Liver (tissue), 9 donors: ENCODE measurements around the gene ASPSCR1. TPM values are rescaled to one million over a fixed set of nuclear protein-coding genes. Genes with fewer than 3 reads are reported as not detected.

Source experiments
- DNase-seq: peaks from one replicate; pipeline ENCODE4 v3.0.0-alpha.2; 2017; ENCODE audit warnings: low spot score
- H3K27ac ChIP-seq, 2 donors: one replicate each; pipeline ENCODE4 v1.7.0; 2013; ENCODE audit warnings: inconsistent platforms in 2 of 2, low read length in 2 of 2, control low read depth in 1 of 2, low read depth in 1 of 2, mild to moderate bottlenecking in 1 of 2
- H3K27me3 ChIP-seq, 4 donors: one replicate each; pipeline versions ENCODE4 v1.6.1 to v1.7.0; 2013; ENCODE audit warnings: low read length in 3 of 4, inconsistent platforms in 1 of 4, mild to moderate bottlenecking in 1 of 4, moderate library complexity in 1 of 4; ENCODE audit not compliant: control insufficient read depth in 4 of 4, insufficient read depth in 4 of 4
- H3K36me3 ChIP-seq, 4 donors: one replicate each; pipeline versions ENCODE4 v1.6.1 to v1.7.0; 2013; ENCODE audit warnings: low read length in 3 of 4, mild to moderate bottlenecking in 3 of 4, low read depth in 1 of 4, moderate library complexity in 1 of 4; ENCODE audit not compliant: control insufficient read depth in 4 of 4, insufficient read depth in 3 of 4
- H3K4me1 ChIP-seq, 4 donors: one replicate each; pipeline versions ENCODE4 v1.6.1 to v1.7.0; 2013; ENCODE audit warnings: low read length in 3 of 4, mild to moderate bottlenecking in 3 of 4, moderate library complexity in 1 of 4; ENCODE audit not compliant: control insufficient read depth in 4 of 4, insufficient read depth in 4 of 4
- H3K4me3 ChIP-seq, 3 donors: one replicate each; pipeline versions ENCODE4 v1.6.1 to v1.7.0; 2013; ENCODE audit warnings: low read length in 3 of 3, control low read depth in 1 of 3, low read depth in 1 of 3, mild to moderate bottlenecking in 1 of 3
- H3K9ac ChIP-seq, 2 donors: one replicate each; pipeline ENCODE4 v1.7.0; 2013; ENCODE audit warnings: low read length in 2 of 2, mild to moderate bottlenecking in 2 of 2, moderate library complexity in 2 of 2, control low read depth in 1 of 2, low read depth in 1 of 2
- H3K9me3 ChIP-seq, 4 donors: one replicate each; pipeline versions ENCODE4 v1.6.1 to v1.7.0; 2013; ENCODE audit warnings: low read length in 3 of 4; ENCODE audit not compliant: control insufficient read depth in 4 of 4
- CTCF ChIP-seq: fragments of 150-350 bp; IDR thresholded peaks from 2 replicates; pipeline ENCODE4 v1.5.1; 2017; ENCODE audit warnings: improper control_type of control experiment, low read depth, low read length; ENCODE audit not compliant: missing input control
- HNF4A ChIP-seq, 2 donors: conservative IDR thresholded peaks; 2 replicates each; pipeline ENCODE4 v1.6.1; 2016; ENCODE audit warnings: antibody characterized with exemption in 2 of 2, mild to moderate bottlenecking in 2 of 2
- HNF4G ChIP-seq: IDR thresholded peaks from 2 replicates; pipeline ENCODE4 v1.6.1; 2016; ENCODE audit warnings: antibody characterized with exemption
- RAD21 ChIP-seq, 2 donors: IDR thresholded peaks; 2 replicates each; pipeline ENCODE4 v1.6.1; 2016; ENCODE audit warnings: antibody characterized with exemption in 2 of 2, mild to moderate bottlenecking in 2 of 2
- RXRA ChIP-seq, 2 donors: IDR thresholded peaks; 2 replicates each; pipeline ENCODE4 v1.6.1; 2017 to 2018; ENCODE audit warnings: antibody characterized with exemption in 2 of 2, mild to moderate bottlenecking in 1 of 2
- SP1 ChIP-seq: IDR thresholded peaks from 2 replicates; pipeline ENCODE4 v1.6.1; 2018; ENCODE audit warnings: antibody characterized with exemption, mild to moderate bottlenecking
- YY1 ChIP-seq: IDR thresholded peaks from 2 replicates; pipeline ENCODE4 v1.6.1; 2016; ENCODE audit warnings: antibody characterized with exemption, mild to moderate bottlenecking
- WGBS: extraction: QIAGEN DNeasy Blood & Tissue Kit; methylation state at CpG from one replicate; pipeline ENCODE4 v1.1.7; 2013; 5-methylcytosine and 5-hydroxymethylcytosine counted together
- polyA plus RNA-seq, 2 donors: library from polyadenylated mRNA; stranded (reverse) in 1 of 2; unstranded in 1 of 2; fragments of 200-250 nt in 1 of 2; fragments of >200 nt in 1 of 2; fragmentation: Nextera tagmentation in 1 of 2; extraction: Ambion mirVana in 1 of 2; gene quantifications; one replicate each; pipeline versions ENCODE4 v1.2.1 to v1.2.3, GENCODE V29; 2013 to 2015
- total RNA-seq, 2 donors: library from RNA; depleted of rRNA; stranded (reverse); fragments of >200 nt; gene quantifications; one replicate each; pipeline ENCODE4 v1.2.3, GENCODE V29; 2014
- donor health status: healthy.
- donor health status: healthy.
- donor health status: healthy.
- donor health status: healthy.
- donor health status: healthy.

The ASPSCR1 gene
- total and polyA plus RNA-seq, 4 donors = 17.8 to 26.2 (median 20.4) TPM

- DNase-seq = no peak
- no peak overlapping the region for H3K9ac ChIP-seq
- peak; percentile 35 to 73 for TF ChIP-seq RXRA (IDR thresholded peaks at IDR 0.05)
- no peak for TF ChIP-seq YY1
- no peaks in the 10 kb centered on the region for H3K9me3 ChIP-seq
- no peaks in the 10 kb centered on the region for H3K36me3 ChIP-seq
- H3K27me3 ChIP-seq = no peaks in the 10 kb centered on the region
- 51% methylated on average over 15 of the region's 15 CpGs for WGBS
- H3K4me1 ChIP-seq = peaks cover 4 to 20% (median 14%) of the 10 kb centered on the region in 4 donors
- peak overlapping the region in 1 of 3 donors; percentile 64 for H3K4me3 ChIP-seq
- H3K27ac ChIP-seq = no peak overlapping the region
These were observed 18.6 kb upstream of the ASPSCR1 start for GRCh38 chr17:81958633-81959342.

- Histone ChIP-seq H3K4me1 (peaks cover 6 to 20% (median 14%) of the 10 kb centered on the region in 4 donors), H3K27ac (peak overlapping the region; percentile 64 to 69), H3K9me3 (no peaks in the 10 kb centered on the region), H3K9ac (no peak overlapping the region), H3K36me3 (no peaks in the 10 kb centered on the region), H3K27me3 (no peaks in the 10 kb centered on the region), H3K4me3 (peak overlapping the region in 2 of 3 donors; percentile 62 to 64)
- 2% methylated on average over 112 of the region's 112 CpGs for WGBS
- peak; percentile 76 for DNase-seq
- TF ChIP-seq CTCF (peak; percentile 89), HNF4G (no peak), RAD21 (IDR thresholded peaks at IDR 0.05) (peak; percentile 51 to 58)
These were observed 17.9 kb upstream of the ASPSCR1 start for GRCh38 chr17:81959362-81960129.

GRCh38 chr17:81960130-81960958 lies 17.1 kb upstream of the ASPSCR1 start:
- peak overlapping the region; percentile 64 to 69 for H3K27ac ChIP-seq
- peak overlapping the region in 2 of 3 donors; percentile 62 to 64 for H3K4me3 ChIP-seq
- H3K27me3 ChIP-seq = no peaks in the 10 kb centered on the region
- WGBS = 3% methylated on average over 98 of the region's 98 CpGs
- no peak for DNase-seq
- peaks cover 7 to 20% (median 14%) of the 10 kb centered on the region in 4 donors for H3K4me1 ChIP-seq
- no peaks in the 10 kb centered on the region for H3K36me3 ChIP-seq
- peak; percentile 37 to 50 for TF ChIP-seq RXRA (IDR thresholded peaks at IDR 0.05)
- no peak for TF ChIP-seq HNF4A (conservative IDR thresholded peaks at IDR 0.05)
- TF ChIP-seq SP1 = peak; percentile 23
- TF ChIP-seq CTCF = no peak
- TF ChIP-seq RAD21 (IDR thresholded peaks at IDR 0.05) = peak in 1 of 2 donors; percentile 13
- H3K9ac ChIP-seq = no peak overlapping the region
- no peaks in the 10 kb centered on the region for H3K9me3 ChIP-seq
